GM10266 (cell line): ENCODE results near the gene LDLRAD2.

Experiments used
- DNase-seq: peaks from one replicate; pipeline ENCODE4 v3.0.0; 2012; ENCODE audit errors: extremely low spot score
- TF ChIP-seq, protein P1 (sequence below): IDR thresholded peaks from 2 replicates; pipeline ENCODE4 v1.5.1; 2012; ENCODE audit warnings: mild to moderate bottlenecking, low read depth; ENCODE audit not compliant: control insufficient read depth, insufficient read depth; ENCODE audit errors: missing control alignments

The LDLRAD2 gene

DNA sequence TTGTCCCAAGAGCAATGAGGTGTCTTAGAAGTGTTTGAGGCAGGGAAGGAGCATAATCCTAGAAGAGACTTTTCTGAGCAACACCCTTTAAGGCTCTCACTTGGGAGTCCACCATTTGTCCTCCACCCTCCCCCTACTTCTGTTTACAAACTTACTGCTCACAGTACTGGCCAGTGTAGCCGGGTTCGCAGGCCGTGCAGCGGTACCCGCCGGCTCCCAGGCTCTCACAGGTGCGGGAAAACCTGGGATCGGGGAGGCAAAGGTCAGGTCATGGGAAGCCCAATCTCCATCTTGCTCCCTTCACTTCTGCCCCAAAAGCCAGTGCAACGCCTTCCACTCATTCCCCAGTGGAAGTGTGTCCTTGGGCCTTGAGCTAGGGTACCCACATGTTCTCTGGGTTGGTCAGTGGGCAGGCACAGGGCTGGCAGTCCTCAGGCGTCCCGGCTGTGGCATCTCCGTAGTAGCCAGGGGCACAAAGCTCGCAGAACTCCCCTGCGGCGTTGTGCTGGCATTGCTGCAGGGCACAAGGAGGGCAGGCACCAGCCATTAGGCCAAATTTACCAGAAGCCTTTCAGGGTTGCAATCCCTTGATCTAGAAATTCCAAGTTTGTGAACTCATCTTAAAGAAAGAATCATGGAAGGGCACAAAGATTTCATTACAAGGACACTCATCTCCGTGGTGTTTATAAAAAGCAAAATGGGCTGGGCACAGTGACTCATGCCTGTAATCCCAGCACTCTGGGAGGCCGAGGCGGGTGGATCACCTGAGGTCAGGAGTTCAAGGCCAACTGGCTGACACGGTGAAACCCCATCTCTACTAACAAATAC is 49.8 kb downstream of the LDLRAD2 start:
- TF ChIP-seq, protein P1, sequence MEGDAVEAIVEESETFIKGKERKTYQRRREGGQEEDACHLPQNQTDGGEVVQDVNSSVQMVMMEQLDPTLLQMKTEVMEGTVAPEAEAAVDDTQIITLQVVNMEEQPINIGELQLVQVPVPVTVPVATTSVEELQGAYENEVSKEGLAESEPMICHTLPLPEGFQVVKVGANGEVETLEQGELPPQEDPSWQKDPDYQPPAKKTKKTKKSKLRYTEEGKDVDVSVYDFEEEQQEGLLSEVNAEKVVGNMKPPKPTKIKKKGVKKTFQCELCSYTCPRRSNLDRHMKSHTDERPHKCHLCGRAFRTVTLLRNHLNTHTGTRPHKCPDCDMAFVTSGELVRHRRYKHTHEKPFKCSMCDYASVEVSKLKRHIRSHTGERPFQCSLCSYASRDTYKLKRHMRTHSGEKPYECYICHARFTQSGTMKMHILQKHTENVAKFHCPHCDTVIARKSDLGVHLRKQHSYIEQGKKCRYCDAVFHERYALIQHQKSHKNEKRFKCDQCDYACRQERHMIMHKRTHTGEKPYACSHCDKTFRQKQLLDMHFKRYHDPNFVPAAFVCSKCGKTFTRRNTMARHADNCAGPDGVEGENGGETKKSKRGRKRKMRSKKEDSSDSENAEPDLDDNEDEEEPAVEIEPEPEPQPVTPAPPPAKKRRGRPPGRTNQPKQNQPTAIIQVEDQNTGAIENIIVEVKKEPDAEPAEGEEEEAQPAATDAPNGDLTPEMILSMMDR = no peak
- no peak for DNase-seq

DNA sequence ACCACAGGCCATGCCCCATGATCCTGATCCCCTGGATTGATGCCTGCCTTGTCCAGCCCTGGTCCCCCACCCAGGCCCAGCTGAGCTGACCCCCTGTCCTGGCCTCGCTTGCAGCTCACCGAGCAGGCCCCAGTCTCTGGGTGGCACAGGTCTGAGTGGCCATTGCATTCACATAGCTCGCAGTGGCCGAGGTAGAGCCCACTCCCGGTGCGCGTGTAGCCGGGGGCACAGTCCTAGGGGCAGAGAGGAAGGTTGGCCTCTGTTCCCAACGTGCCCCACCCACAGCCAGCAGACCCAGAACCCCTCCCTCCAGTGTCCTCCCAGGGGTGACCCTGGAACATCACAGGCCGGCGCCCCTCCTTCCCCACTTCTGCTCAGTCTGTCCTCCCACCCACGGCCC is 51.9 kb downstream of the LDLRAD2 start:
- DNase-seq = no peak
- TF ChIP-seq, protein P1 = no peak

DNA sequence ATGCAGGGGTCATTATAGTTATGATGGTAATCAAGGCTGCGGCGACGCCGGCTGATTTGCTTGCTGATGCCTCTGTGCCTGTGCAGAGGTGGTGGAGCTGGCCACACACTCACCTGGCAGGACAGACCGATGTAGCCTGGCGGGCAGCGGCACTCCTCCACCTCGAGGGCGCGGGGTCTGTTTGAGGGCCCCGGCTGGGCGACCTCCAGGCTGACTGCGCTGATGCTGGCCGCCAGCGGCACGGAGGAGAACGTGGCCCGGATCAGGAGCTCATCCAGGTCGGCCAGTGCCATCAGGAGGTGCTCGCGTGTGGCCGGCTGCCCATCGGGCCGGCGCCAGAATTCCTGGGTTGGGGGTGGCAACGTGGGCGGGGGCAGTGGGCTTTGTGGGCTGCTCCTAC is 52.7 kb downstream of the LDLRAD2 start:
- TF ChIP-seq, protein P1 = no peak
- DNase-seq = no peak

DNA sequence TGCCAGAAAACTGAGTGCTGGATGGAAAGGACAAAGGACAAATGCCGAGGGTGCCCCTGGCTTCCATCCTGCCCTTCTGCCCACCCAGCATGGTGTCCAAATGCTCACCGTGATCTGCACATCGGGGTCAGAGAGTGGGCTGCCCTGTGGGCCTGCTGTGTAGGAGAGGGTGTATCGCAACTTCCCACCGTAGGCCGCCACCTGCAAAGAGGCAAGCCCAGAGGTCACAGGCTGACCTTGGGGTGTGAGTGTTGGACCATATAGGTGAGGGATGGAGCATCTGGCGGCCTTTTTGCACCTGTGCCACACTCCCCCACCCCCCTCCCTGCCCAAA is 53.5 kb downstream of the LDLRAD2 start:
- TF ChIP-seq, protein P1 = no peak
- no peak for DNase-seq

DNA sequence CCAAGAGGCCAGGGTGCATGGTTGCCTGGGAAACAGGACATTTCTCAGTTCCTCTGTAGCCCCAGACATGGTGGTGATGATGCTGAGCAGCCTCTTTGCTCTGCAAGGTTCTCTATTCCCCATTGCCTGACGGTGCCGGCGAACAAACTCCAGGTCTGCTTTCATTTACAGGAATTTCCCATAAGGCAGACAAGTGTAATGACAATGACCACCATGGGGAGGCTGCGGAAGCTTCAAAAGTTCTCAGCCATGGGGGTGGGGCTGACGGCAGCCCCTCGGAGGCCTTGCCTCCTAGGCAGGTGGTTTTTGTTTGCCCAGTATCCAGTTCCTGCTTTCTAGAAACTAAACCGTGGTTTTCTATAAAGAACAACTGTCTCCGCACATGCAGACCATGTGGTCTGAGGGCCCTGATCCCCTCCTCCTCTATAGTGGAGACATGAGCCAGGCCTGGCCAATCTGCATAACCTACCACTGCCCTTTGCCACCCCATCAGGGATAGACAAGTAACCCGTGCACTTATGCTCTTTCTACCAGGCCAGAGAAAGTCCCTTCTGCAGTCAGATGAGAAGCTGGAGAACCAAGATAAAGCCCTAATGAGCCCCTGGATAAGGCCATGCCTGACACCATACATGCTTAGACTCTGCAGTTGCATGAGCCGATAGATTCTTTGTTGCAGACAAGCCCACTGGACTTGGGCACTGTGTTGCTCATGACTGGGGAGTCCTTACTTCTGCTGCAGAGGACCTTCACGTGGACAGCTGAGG is 54.1 kb downstream of the LDLRAD2 start:
- DNase-seq = peak; percentile 81
- TF ChIP-seq, protein P1 = no peak

DNA sequence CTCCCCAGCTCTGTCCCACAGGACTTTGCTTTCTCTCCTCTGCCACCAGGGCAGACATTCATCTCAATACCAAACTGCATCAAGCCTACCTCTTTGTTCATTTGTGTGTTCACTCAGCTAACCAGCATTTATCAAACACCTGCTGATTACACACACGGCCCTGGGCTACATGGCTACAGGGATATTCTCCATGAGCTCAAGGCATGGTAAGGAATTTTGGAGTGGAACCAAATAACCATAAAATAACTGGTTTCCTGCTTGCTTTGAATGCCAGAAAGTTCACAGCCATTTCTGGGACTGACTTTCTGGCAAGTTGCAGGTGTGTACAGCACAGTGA is 54.6 kb downstream of the LDLRAD2 start:
- TF ChIP-seq, protein P1 = no peak
- DNase-seq = peak; percentile 53

DNA sequence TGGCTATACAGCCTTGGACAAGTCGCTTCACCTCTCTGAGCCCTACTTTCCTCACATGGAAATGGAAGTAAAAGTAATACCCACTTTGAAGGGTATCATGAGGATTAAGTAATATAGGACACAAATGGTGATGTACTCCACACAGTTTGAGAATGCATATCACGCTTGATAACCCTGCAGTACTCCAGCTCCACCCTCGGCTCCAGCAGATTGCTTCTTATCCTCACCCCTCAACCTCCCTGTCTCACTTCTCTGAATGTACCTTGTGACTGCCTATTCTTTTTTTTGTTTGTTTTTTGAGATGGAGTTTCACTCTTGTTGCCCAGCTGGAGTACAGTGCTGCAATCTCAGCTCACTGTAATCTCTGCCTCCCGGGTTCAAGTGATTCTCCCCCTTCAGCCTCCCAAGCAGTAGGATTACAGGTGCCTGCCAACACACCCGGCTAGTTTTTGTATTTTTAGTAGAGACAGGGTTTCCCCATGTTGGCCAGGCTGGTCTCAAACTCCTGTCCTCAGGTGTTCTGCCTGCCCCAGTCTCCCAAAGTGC is 55.5 kb downstream of the LDLRAD2 start:
- DNase-seq = no peak
- TF ChIP-seq, protein P1 = no peak
